ENCODE results near the gene HSDL2.

HSDL2 gene

GRCh38 chr9:112348257-112349007, 31.5 kb upstream of the HSDL2 start:
- no peak overlapping the region for H4K8ac ChIP-seq (ENCODE audit: low read depth, low read length)
- H3K4me3 ChIP-seq (ENCODE audit: low read length), result no peak overlapping the region
- H2BK15ac ChIP-seq (replicated peaks; ENCODE audit: low read depth), result no peak overlapping the region
- no peak overlapping the region for H2BK5ac ChIP-seq (ENCODE audit: low read length)
- H3K4me2 ChIP-seq (ENCODE audit: low read length), result no peak overlapping the region
- no peaks in the 10 kb centered on the region for H3K4me1 ChIP-seq (ENCODE audit: control insufficient read depth, low read depth, low read length)
- H3K9ac ChIP-seq (ENCODE audit: low read length), result no peak overlapping the region
- no peaks in the 10 kb centered on the region for H3K27me3 ChIP-seq (ENCODE audit: insufficient read depth, low read length, poor library complexity)
- H2AK5ac ChIP-seq (ENCODE audit: low read length), result no peak overlapping the region
- H3K27ac ChIP-seq (ENCODE audit: low read depth, low read length), result no peak overlapping the region
- no peaks in the 10 kb centered on the region for H3K79me2 ChIP-seq (ENCODE audit: control insufficient read depth, insufficient read depth, low read length)
- H3K36me3 ChIP-seq (ENCODE audit: control insufficient read depth, insufficient read depth, low read length), result no peaks in the 10 kb centered on the region
- H2BK120ac ChIP-seq (ENCODE audit: low read depth, low read length), result no peak overlapping the region
- DNase-seq, result no peak
- WGBS (ENCODE audit: extremely low coverage, insufficient coverage, low lambda C conversion rate), result no CpG with 5 or more reads among the region's 19 CpGs
- no peak overlapping the region for H4K5ac ChIP-seq (ENCODE audit: low read length)
- H3K23ac ChIP-seq (ENCODE audit: low read length), result no peak overlapping the region
- H3K4ac ChIP-seq (ENCODE audit: low read depth, low read length), result no peak overlapping the region
- H3K79me1 ChIP-seq (ENCODE audit: low read length), result no peaks in the 10 kb centered on the region
- H3K18ac ChIP-seq (ENCODE audit: low read length), result no peak overlapping the region
- H3K56ac ChIP-seq (ENCODE audit: low read length), result no peak overlapping the region

GRCh38 chr9:112349008-112349333, 30.9 kb upstream of the HSDL2 start:
- H3K4me1 ChIP-seq (ENCODE audit: control insufficient read depth, low read depth, low read length), result no peaks in the 10 kb centered on the region
- H3K18ac ChIP-seq (ENCODE audit: low read length), result no peak overlapping the region
- no peak overlapping the region for H3K9ac ChIP-seq (ENCODE audit: low read length)
- H3K79me2 ChIP-seq (ENCODE audit: control insufficient read depth, insufficient read depth, low read length), result no peaks in the 10 kb centered on the region
- no CpG with 5 or more reads among the region's 4 CpGs for WGBS (ENCODE audit: extremely low coverage, insufficient coverage, low lambda C conversion rate)
- no peak overlapping the region for H3K27ac ChIP-seq (ENCODE audit: low read depth, low read length)
- no peak overlapping the region for H2AK5ac ChIP-seq (ENCODE audit: low read length)
- H3K27me3 ChIP-seq (ENCODE audit: insufficient read depth, low read length, poor library complexity), result no peaks in the 10 kb centered on the region
- H3K36me3 ChIP-seq (ENCODE audit: control insufficient read depth, insufficient read depth, low read length), result no peaks in the 10 kb centered on the region
- H3K4ac ChIP-seq (ENCODE audit: low read depth, low read length), result no peak overlapping the region
- no peak for DNase-seq
- H3K56ac ChIP-seq (ENCODE audit: low read length), result no peak overlapping the region
- no peak overlapping the region for H2BK15ac ChIP-seq (replicated peaks; ENCODE audit: low read depth)
- H3K79me1 ChIP-seq (ENCODE audit: low read length), result no peaks in the 10 kb centered on the region
- H4K5ac ChIP-seq (ENCODE audit: low read length), result no peak overlapping the region
- H4K8ac ChIP-seq (ENCODE audit: low read depth, low read length), result no peak overlapping the region
- H3K4me3 ChIP-seq (ENCODE audit: low read length), result no peak overlapping the region
- H3K23ac ChIP-seq (ENCODE audit: low read length), result no peak overlapping the region
- no peak overlapping the region for H3K4me2 ChIP-seq (ENCODE audit: low read length)
- H2BK5ac ChIP-seq (ENCODE audit: low read length), result no peak overlapping the region
- no peak overlapping the region for H2BK120ac ChIP-seq (ENCODE audit: low read depth, low read length)

GRCh38 chr9:112351184-112351583, 28.7 kb upstream of the HSDL2 start:
- Histone ChIP-seq H2AK5ac (ENCODE audit: low read length) (no peak overlapping the region), H3K79me2 (ENCODE audit: control insufficient read depth, insufficient read depth, low read length) (no peaks in the 10 kb centered on the region), H3K23ac (ENCODE audit: low read length) (no peak overlapping the region), H4K5ac (ENCODE audit: low read length) (no peak overlapping the region), H3K56ac (ENCODE audit: low read length) (no peak overlapping the region), H3K4ac (ENCODE audit: low read depth, low read length) (no peak overlapping the region), H3K27me3 (ENCODE audit: insufficient read depth, low read length, poor library complexity) (no peaks in the 10 kb centered on the region), H3K79me1 (ENCODE audit: low read length) (no peaks in the 10 kb centered on the region), H2BK5ac (ENCODE audit: low read length) (no peak overlapping the region), H3K36me3 (ENCODE audit: control insufficient read depth, insufficient read depth, low read length) (no peaks in the 10 kb centered on the region), H3K4me1 (ENCODE audit: control insufficient read depth, low read depth, low read length) (no peaks in the 10 kb centered on the region), H3K18ac (ENCODE audit: low read length) (no peak overlapping the region), H3K4me2 (ENCODE audit: low read length) (no peak overlapping the region), H4K8ac (ENCODE audit: low read depth, low read length) (no peak overlapping the region), H3K9ac (ENCODE audit: low read length) (no peak overlapping the region), H3K27ac (ENCODE audit: low read depth, low read length) (no peak overlapping the region), H3K4me3 (ENCODE audit: low read length) (no peak overlapping the region), H2BK120ac (ENCODE audit: low read depth, low read length) (no peak overlapping the region), H2BK15ac (replicated peaks; ENCODE audit: low read depth) (no peak overlapping the region)
- no CpG with 5 or more reads among the region's 3 CpGs for WGBS (ENCODE audit: extremely low coverage, insufficient coverage, low lambda C conversion rate)
- DNase-seq, result no peak

GRCh38 chr9:112352209-112352608, 27.7 kb upstream of the HSDL2 start:
- WGBS (ENCODE audit: extremely low coverage, insufficient coverage, low lambda C conversion rate), result no CpG with 5 or more reads among the region's 3 CpGs
- H3K27me3 ChIP-seq (ENCODE audit: insufficient read depth, low read length, poor library complexity), result no peaks in the 10 kb centered on the region

GRCh38 chr9:112354081-112354743, 25.7 kb upstream of the HSDL2 start:
- H4K8ac ChIP-seq (ENCODE audit: low read depth, low read length), result no peak overlapping the region
- no peak overlapping the region for H3K4me3 ChIP-seq (ENCODE audit: low read length)
- H2AK5ac ChIP-seq (ENCODE audit: low read length), result no peak overlapping the region
- no peak overlapping the region for H3K23ac ChIP-seq (ENCODE audit: low read length)
- no CpG with 5 or more reads among the region's 1 CpG for WGBS (ENCODE audit: extremely low coverage, insufficient coverage, low lambda C conversion rate)
- no peak overlapping the region for H2BK120ac ChIP-seq (ENCODE audit: low read depth, low read length)
- no peak overlapping the region for H3K4me2 ChIP-seq (ENCODE audit: low read length)
- DNase-seq, result no peak
- H2BK5ac ChIP-seq (ENCODE audit: low read length), result no peak overlapping the region
- H3K36me3 ChIP-seq (ENCODE audit: control insufficient read depth, insufficient read depth, low read length), result no peaks in the 10 kb centered on the region
- no peak overlapping the region for H3K56ac ChIP-seq (ENCODE audit: low read length)
- no peak overlapping the region for H3K4ac ChIP-seq (ENCODE audit: low read depth, low read length)
- no peaks in the 10 kb centered on the region for H3K79me2 ChIP-seq (ENCODE audit: control insufficient read depth, insufficient read depth, low read length)
- no peaks in the 10 kb centered on the region for H3K4me1 ChIP-seq (ENCODE audit: control insufficient read depth, low read depth, low read length)
- H2BK15ac ChIP-seq (replicated peaks; ENCODE audit: low read depth), result no peak overlapping the region
- no peaks in the 10 kb centered on the region for H3K27me3 ChIP-seq (ENCODE audit: insufficient read depth, low read length, poor library complexity)
- H4K5ac ChIP-seq (ENCODE audit: low read length), result no peak overlapping the region
- no peak overlapping the region for H3K9ac ChIP-seq (ENCODE audit: low read length)
- H3K27ac ChIP-seq (ENCODE audit: low read depth, low read length), result no peak overlapping the region
- H3K18ac ChIP-seq (ENCODE audit: low read length), result no peak overlapping the region
- no peaks in the 10 kb centered on the region for H3K79me1 ChIP-seq (ENCODE audit: low read length)

More at GRCh38 chr9:112352209-112352608, 27.7 kb upstream of the HSDL2 start:
- Histone ChIP-seq H3K79me1 (ENCODE audit: low read length) (no peaks in the 10 kb centered on the region), H4K5ac (ENCODE audit: low read length) (no peak overlapping the region), H3K4me1 (ENCODE audit: control insufficient read depth, low read depth, low read length) (no peaks in the 10 kb centered on the region), H3K36me3 (ENCODE audit: control insufficient read depth, insufficient read depth, low read length) (no peaks in the 10 kb centered on the region), H3K4me2 (ENCODE audit: low read length) (no peak overlapping the region), H2BK120ac (ENCODE audit: low read depth, low read length) (no peak overlapping the region), H3K4ac (ENCODE audit: low read depth, low read length) (no peak overlapping the region), H3K79me2 (ENCODE audit: control insufficient read depth, insufficient read depth, low read length) (no peaks in the 10 kb centered on the region), H3K27ac (ENCODE audit: low read depth, low read length) (no peak overlapping the region), H2BK5ac (ENCODE audit: low read length) (no peak overlapping the region), H3K4me3 (ENCODE audit: low read length) (no peak overlapping the region), H2AK5ac (ENCODE audit: low read length) (no peak overlapping the region), H3K56ac (ENCODE audit: low read length) (no peak overlapping the region), H2BK15ac (replicated peaks; ENCODE audit: low read depth) (no peak overlapping the region), H3K9ac (ENCODE audit: low read length) (no peak overlapping the region), H3K23ac (ENCODE audit: low read length) (no peak overlapping the region), H3K18ac (ENCODE audit: low read length) (no peak overlapping the region), H4K8ac (ENCODE audit: low read depth, low read length) (no peak overlapping the region)
- DNase-seq, result no peak
